NCI-H446 treated with DMSO at 0.1 percent for 48 hours (cell line): ENCODE results near the gene LILRA5.
"Not testable (repeated sequence)": the region's sequence is repeated elsewhere in the genome, so short reads cannot be mapped to it uniquely, and the experiment has no call there.

Source experiments
- DNase-seq: peaks from one replicate; lab custom pipeline; 2025; lab: John Stamatoyannopoulos, UW

Gene LILRA5

GRCh38 chr19:54273821-54274220 lies 39.1 kb downstream of the LILRA5 start:
- DNase-seq, result no peak

- not testable (repeated sequence) for DNase-seq
Observed at GRCh38 chr19:54272181-54272580, 40.8 kb downstream of the LILRA5 start.

- DNase-seq, result not testable (repeated sequence)
Observed at GRCh38 chr19:54271587-54271986, 41.4 kb downstream of the LILRA5 start.

- DNase-seq, result no peak
Observed at GRCh38 chr19:54271106-54271505, 41.9 kb downstream of the LILRA5 start.

- no peak for DNase-seq
Observed at GRCh38 chr19:54268936-54269335, 44.0 kb downstream of the LILRA5 start.

GRCh38 chr19:54266133-54266532 lies 46.8 kb downstream of the LILRA5 start:
- DNase-seq, result peak; percentile 4

- no peak for DNase-seq
Observed at GRCh38 chr19:54262470-54262869, 50.5 kb downstream of the LILRA5 start.

- DNase-seq, result no peak
Observed at GRCh38 chr19:54262066-54262465, 50.9 kb downstream of the LILRA5 start.

- DNase-seq, result no peak
Observed at GRCh38 chr19:54257116-54257480, 55.9 kb downstream of the LILRA5 start, which contains the start of gene LILRB5. LILRB5 (minus strand) TSS chr19:54257273; CDS start chr19:54257193, 80 bp downstream.
